ENCODE results near the gene PRDM2.

PRDM2 gene

DNA sequence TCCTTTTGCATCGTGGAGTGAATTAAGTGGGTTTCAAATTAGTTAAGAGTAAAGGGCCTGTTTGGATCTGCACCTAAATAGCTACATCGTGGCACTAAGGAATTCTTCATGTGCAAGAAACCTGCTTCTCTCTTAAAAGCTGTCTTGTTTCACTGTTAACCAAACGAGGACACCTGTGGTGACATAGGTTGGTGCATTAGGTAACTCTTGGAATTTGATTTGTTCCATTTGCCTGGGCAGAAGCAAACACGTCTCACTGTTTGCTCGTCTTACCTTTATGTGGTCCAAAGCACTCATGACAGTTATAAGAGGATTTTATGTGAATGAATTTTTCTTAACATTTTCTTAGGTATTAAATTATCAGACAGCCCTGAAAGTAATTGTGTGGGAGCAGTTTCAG lies 60.9 kb downstream of the PRDM2 start:
- POLR2A ChIA-PET: no interaction called here
- DNase-seq (ENCODE audit: extremely low spot score): no peak
- TF ChIP-seq FOXM1 (IDR thresholded peaks at IDR 0.05; ENCODE audit: borderline replicate concordance): no peak
- TF ChIP-seq LEF1 (IDR thresholded peaks at IDR 0.05; ENCODE audit: borderline replicate concordance): no peak
- no peak for TF ChIP-seq ZNF384 (IDR thresholded peaks at IDR 0.05)
- no peak for TF ChIP-seq TARDBP (IDR thresholded peaks at IDR 0.05)
- TF ChIP-seq FOXK2 (IDR thresholded peaks at IDR 0.05): no peak
- no peak for TF ChIP-seq NFRKB (IDR thresholded peaks at IDR 0.05)
- no peak for TF ChIP-seq ELF4 (IDR thresholded peaks at IDR 0.05)
- TF ChIP-seq BHLHE40 (IDR thresholded peaks at IDR 0.05; ENCODE audit: borderline replicate concordance): no peak
- CTCF ChIA-PET: no interaction called here

DNA sequence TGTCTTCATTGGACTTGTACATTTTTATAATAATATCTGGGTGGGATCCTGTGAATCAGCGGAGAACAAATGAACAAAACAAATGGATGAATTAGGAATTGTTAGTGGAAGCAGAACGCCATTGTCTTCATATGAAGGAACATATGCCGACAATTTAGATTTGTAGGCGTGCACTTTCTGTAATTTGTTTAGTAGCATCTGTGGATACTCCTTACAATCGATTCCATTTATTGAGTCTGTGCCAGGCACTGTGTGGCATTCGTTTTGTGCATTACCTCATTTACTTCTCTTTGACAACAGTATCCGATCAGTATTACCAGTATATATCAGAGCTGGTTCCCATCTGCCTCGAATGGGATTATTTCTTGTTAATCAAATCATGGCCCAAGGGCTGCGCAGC lies 61.9 kb downstream of the PRDM2 start:
- DNase-seq (ENCODE audit: extremely low spot score): no peak
- ChIA-PET CTCF (interaction anchor here (0.6 kb wide), 1 partner anchor 1682 kb away, joined by 3 read pairs; no protein-coding TSS in a partner anchor), POLR2A (interaction anchor here (0.8 kb wide), 1 partner anchor 12 kb away, joined by 3 read pairs; no protein-coding TSS in a partner anchor)
- no peak for TF ChIP-seq FOXK2 (IDR thresholded peaks at IDR 0.05)
- no peak for TF ChIP-seq FOXA1 (IDR thresholded peaks at IDR 0.05)
- TF ChIP-seq NFRKB (IDR thresholded peaks at IDR 0.05): no peak
- no peak for TF ChIP-seq LEF1 (IDR thresholded peaks at IDR 0.05; ENCODE audit: borderline replicate concordance)
- no peak for TF ChIP-seq PKNOX1 (IDR thresholded peaks at IDR 0.05)
- no peak for TF ChIP-seq SUZ12 (IDR thresholded peaks at IDR 0.05)
- TF ChIP-seq TARDBP (IDR thresholded peaks at IDR 0.05): no peak
- no peak for TF ChIP-seq ELF4 (IDR thresholded peaks at IDR 0.05)
- no peak for TF ChIP-seq SP1 (IDR thresholded peaks at IDR 0.05)

DNA sequence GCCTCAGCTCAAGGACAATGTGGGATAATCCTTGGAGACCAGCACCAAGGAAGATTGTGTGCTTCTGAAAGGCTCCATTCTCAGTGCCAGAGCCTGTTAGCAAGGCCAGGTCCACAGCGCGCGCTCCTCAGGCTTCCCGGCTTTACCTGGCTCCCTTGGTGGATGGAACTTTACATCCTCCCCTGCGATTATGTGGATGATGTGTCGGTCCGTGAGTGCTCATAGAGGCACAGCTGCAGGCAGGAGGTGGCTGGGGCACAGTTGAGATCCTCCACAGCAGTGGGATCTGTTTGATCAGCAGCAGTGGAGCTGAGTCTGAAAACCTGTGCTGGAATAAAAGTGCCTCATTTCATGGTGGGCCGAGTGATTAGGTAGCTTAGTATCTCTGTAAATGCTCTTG lies 62.7 kb downstream of the PRDM2 start:
- CTCF ChIA-PET: no interaction called here
- TF ChIP-seq FOXA1 (IDR thresholded peaks at IDR 0.05): no peak
- no peak for TF ChIP-seq NFRKB (IDR thresholded peaks at IDR 0.05)
- TF ChIP-seq ELF4 (IDR thresholded peaks at IDR 0.05): no peak
- no peak for TF ChIP-seq ZNF384 (IDR thresholded peaks at IDR 0.05)
- TF ChIP-seq PKNOX1 (IDR thresholded peaks at IDR 0.05): no peak
- no peak for TF ChIP-seq L3MBTL2 (conservative IDR thresholded peaks at IDR 0.05)
- no peak for TF ChIP-seq BHLHE40 (IDR thresholded peaks at IDR 0.05; ENCODE audit: borderline replicate concordance)
- no peak for TF ChIP-seq FOXM1 (IDR thresholded peaks at IDR 0.05; ENCODE audit: borderline replicate concordance)
- no peak for TF ChIP-seq HDGF (IDR thresholded peaks at IDR 0.05; ENCODE audit: borderline replicate concordance)
- TF ChIP-seq SP1 (IDR thresholded peaks at IDR 0.05): no peak
- no peak for TF ChIP-seq LEF1 (IDR thresholded peaks at IDR 0.05; ENCODE audit: borderline replicate concordance)
- no peak for TF ChIP-seq FOXK2 (IDR thresholded peaks at IDR 0.05)
- no peak for TF ChIP-seq CTBP1 (IDR thresholded peaks at IDR 0.05; ENCODE audit: borderline replicate concordance)
- no peak for TF ChIP-seq SUZ12 (IDR thresholded peaks at IDR 0.05)
- TF ChIP-seq TARDBP (IDR thresholded peaks at IDR 0.05): no peak
- TF ChIP-seq ARNT (IDR thresholded peaks at IDR 0.05): no peak

GRCh38 chr1:13763222-13763621 lies 63.2 kb downstream of the PRDM2 start:
- ChIA-PET POLR2A (no interaction called here), CTCF (no interaction called here)
- no peak for DNase-seq (ENCODE audit: extremely low spot score)
- TF ChIP-seq CTBP1 (IDR thresholded peaks at IDR 0.05; ENCODE audit: borderline replicate concordance) (no peak), NFRKB (IDR thresholded peaks at IDR 0.05) (no peak), ARNT (IDR thresholded peaks at IDR 0.05) (no peak), HDGF (IDR thresholded peaks at IDR 0.05; ENCODE audit: borderline replicate concordance) (no peak), FOXM1 (IDR thresholded peaks at IDR 0.05; ENCODE audit: borderline replicate concordance) (no peak), BHLHE40 (IDR thresholded peaks at IDR 0.05; ENCODE audit: borderline replicate concordance) (no peak), LEF1 (IDR thresholded peaks at IDR 0.05; ENCODE audit: borderline replicate concordance) (no peak)

More for the DNA sequence above, 62.7 kb downstream of the PRDM2 start:
- no peak for DNase-seq (ENCODE audit: extremely low spot score)
- POLR2A ChIA-PET: interaction anchor here (0.8 kb wide), 1 partner anchor 13 kb away, joined by 3 read pairs; no protein-coding TSS in a partner anchor

DNA sequence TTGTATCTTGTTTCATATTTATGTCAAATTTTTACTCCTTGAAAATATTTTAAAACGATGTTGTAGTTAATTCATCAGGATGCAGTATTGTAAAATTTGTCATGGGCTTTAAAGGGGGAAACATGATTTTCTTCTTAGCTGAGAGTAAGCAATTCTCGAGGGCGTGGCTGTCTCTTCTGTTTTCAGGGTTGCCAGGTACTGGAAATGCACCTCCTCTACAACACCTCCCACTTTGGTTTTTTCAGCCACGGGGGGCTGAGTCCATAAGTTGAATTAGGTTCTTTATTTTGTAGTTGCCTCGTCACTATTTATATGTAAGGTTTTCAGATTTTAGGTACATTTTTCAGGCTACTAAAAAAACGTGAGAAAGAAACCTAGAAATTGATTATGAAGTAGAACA lies 64.0 kb downstream of the PRDM2 start:
- CTCF ChIA-PET: no interaction called here
- POLR2A ChIA-PET: no interaction called here
- DNase-seq (ENCODE audit: extremely low spot score): no peak
- TF ChIP-seq PKNOX1 (IDR thresholded peaks at IDR 0.05): no peak
- no peak for TF ChIP-seq FOXA1 (IDR thresholded peaks at IDR 0.05)
- TF ChIP-seq FOXM1 (IDR thresholded peaks at IDR 0.05; ENCODE audit: borderline replicate concordance): no peak
- no peak for TF ChIP-seq ARNT (IDR thresholded peaks at IDR 0.05)
- TF ChIP-seq BHLHE40 (IDR thresholded peaks at IDR 0.05; ENCODE audit: borderline replicate concordance): no peak
- no peak for TF ChIP-seq L3MBTL2 (conservative IDR thresholded peaks at IDR 0.05)
- TF ChIP-seq TARDBP (IDR thresholded peaks at IDR 0.05): no peak
- no peak for TF ChIP-seq ZNF384 (IDR thresholded peaks at IDR 0.05)
- TF ChIP-seq FOXK2 (IDR thresholded peaks at IDR 0.05): no peak
- no peak for TF ChIP-seq CTBP1 (IDR thresholded peaks at IDR 0.05; ENCODE audit: borderline replicate concordance)

- ChIA-PET POLR2A (no interaction called here), CTCF (no interaction called here)
- peak; percentile 30 for DNase-seq (ENCODE audit: extremely low spot score)
- TF ChIP-seq NFRKB (IDR thresholded peaks at IDR 0.05) (no peak), FOXA1 (IDR thresholded peaks at IDR 0.05) (no peak), LEF1 (IDR thresholded peaks at IDR 0.05; ENCODE audit: borderline replicate concordance) (no peak), ELF4 (IDR thresholded peaks at IDR 0.05) (no peak)
Observed at GRCh38 chr1:13764588-13765332, 64.8 kb downstream of the PRDM2 start.
